ENCODE measurements around the gene ADAT3. TPM values are rescaled to one million over a fixed set of nuclear protein-coding genes. Genes with fewer than 3 reads are reported as not detected.

The ADAT3 gene
- polyA plus RNA-seq, 2 of the 4 experiments (the other 2 are of a cell fraction): 0.66 to 5.6 TPM

- no peak for FAIRE-seq
- 3% methylated on average over 6 of the region's 52 CpGs for WGBS (ENCODE audit: missing lambda C conversion rate)
- peak overlapping the region; percentile 68 for H3K4me3 ChIP-seq
- no peak for TF ChIP-seq HOXB13 (CRISPR knock-in tag; IDR thresholded peaks at IDR 0.05; ENCODE audit: low read depth)
- no peak for TF ChIP-seq NFE2L2 (conservative IDR thresholded peaks at IDR 0.05; ENCODE audit: low read length)
- peak; percentile 51; the same call in 1 of the 2 replicates for TF ChIP-seq PHF8 (IDR thresholded peaks at IDR 0.05; ENCODE audit: borderline replicate concordance, low read depth)
- TF ChIP-seq MYC (IDR thresholded peaks at IDR 0.05; ENCODE audit: borderline replicate concordance, low read length): no peak
- no peak for TF ChIP-seq GATA3 (IDR thresholded peaks at IDR 0.05; ENCODE audit: borderline replicate concordance)
- TF ChIP-seq HEYL (CRISPR knock-in tag; IDR thresholded peaks at IDR 0.05): no peak
- TF ChIP-seq HOXB5 (CRISPR knock-in tag; IDR thresholded peaks at IDR 0.05): 0 out of 2 replicates have a peak, but pooled peaks have one; percentile 17
- no peak for TF ChIP-seq MAFK (IDR thresholded peaks at IDR 0.05; ENCODE audit: partially characterized antibody)
- TF ChIP-seq RAD21 (conservative IDR thresholded peaks at IDR 0.05 in 1 of 2, IDR thresholded peaks at IDR 0.05 in 1 of 2): no peak; a peak in 1 of 5 replicates
- TF ChIP-seq USF2 (IDR thresholded peaks at IDR 0.05): no peak
- TF ChIP-seq CTCF (IDR thresholded peaks at IDR 0.05): peak; percentile 43
- no peak for TF ChIP-seq EP300 (IDR thresholded peaks at IDR 0.05)
- TF ChIP-seq JUN (IDR thresholded peaks at IDR 0.05): peak in 1 of 2 experiments; percentile 27; a peak in 3 of 5 replicates
- no peak for TF ChIP-seq KDM5A (IDR thresholded peaks at IDR 0.05)
- peak; percentile 11 for TF ChIP-seq POLR2A (IDR thresholded peaks at IDR 0.05; ENCODE audit: low read length)
- TF ChIP-seq EHMT2 (IDR thresholded peaks at IDR 0.05; ENCODE audit: low read depth): no peak
- TF ChIP-seq CBX8 (IDR thresholded peaks at IDR 0.05): no peak
- TF ChIP-seq CHD4 (IDR thresholded peaks at IDR 0.05; ENCODE audit: borderline replicate concordance): no peak
- no peak for TF ChIP-seq ZFP36 (IDR thresholded peaks at IDR 0.05; ENCODE audit: borderline replicate concordance, partially characterized antibody)
- TF ChIP-seq ZC3H11A (IDR thresholded peaks at IDR 0.05): no peak
- TF ChIP-seq BHLHE40 (IDR thresholded peaks at IDR 0.05; ENCODE audit: low read depth, low read length): no peak
- TF ChIP-seq CBX2 (IDR thresholded peaks at IDR 0.05; ENCODE audit: borderline replicate concordance, low read depth): no peak
- no peak for TF ChIP-seq CEBPB (IDR thresholded peaks at IDR 0.05)
- no peak for TF ChIP-seq BCL3 (IDR thresholded peaks at IDR 0.05)
- TF ChIP-seq REST (IDR thresholded peaks at IDR 0.05): no peak
- POLR2A ChIA-PET: interaction anchor here (0.6 to 1.4 kb wide), 4 partner anchors 9 to 33 kb away, joined by 3 to 5 read pairs (median 4); no protein-coding TSS in a partner anchor
- no peaks in the 10 kb centered on the region for H3K9me3 ChIP-seq
- peak overlapping the region; percentile 78 for H3K4me2 ChIP-seq
- peak overlapping the region; percentile 99 to 100 for H3K27ac ChIP-seq
- peak; percentile 45 to 83 for ATAC-seq
- H3K4me1 ChIP-seq: peaks cover 21% of the 10 kb centered on the region
- DNase-seq (ENCODE audit: low read depth in 1 of 2, low spot score in 1 of 2): peak in 1 of 2 experiments; percentile 72
- CTCF ChIA-PET: interaction anchor here (0.7 to 1.8 kb wide), 8 partner anchors 9 to 65 kb away, joined by 3 to 10 read pairs (median 4); partner anchors contain the start of gene ABHD17A
These were observed 40.6 kb upstream of the ADAT3 start for GRCh38 chr19:1864480-1865171.
